GM20000 (cell line): ENCODE results near the gene PLCXD3.

Source experiments
- DNase-seq: peaks from one replicate; pipeline ENCODE4 v3.0.0; 2012; ENCODE audit warnings: low spot score
- TF ChIP-seq, protein P1 (sequence below): IDR thresholded peaks from 2 replicates; pipeline ENCODE4 v1.5.1; 2012; ENCODE audit warnings: mild to moderate bottlenecking, control low read depth; ENCODE audit errors: extremely low read depth, missing control alignments

The PLCXD3 gene

GRCh38 chr5:41270423-41271251 lies 239.8 kb downstream of the PLCXD3 start:
- TF ChIP-seq, protein P1, sequence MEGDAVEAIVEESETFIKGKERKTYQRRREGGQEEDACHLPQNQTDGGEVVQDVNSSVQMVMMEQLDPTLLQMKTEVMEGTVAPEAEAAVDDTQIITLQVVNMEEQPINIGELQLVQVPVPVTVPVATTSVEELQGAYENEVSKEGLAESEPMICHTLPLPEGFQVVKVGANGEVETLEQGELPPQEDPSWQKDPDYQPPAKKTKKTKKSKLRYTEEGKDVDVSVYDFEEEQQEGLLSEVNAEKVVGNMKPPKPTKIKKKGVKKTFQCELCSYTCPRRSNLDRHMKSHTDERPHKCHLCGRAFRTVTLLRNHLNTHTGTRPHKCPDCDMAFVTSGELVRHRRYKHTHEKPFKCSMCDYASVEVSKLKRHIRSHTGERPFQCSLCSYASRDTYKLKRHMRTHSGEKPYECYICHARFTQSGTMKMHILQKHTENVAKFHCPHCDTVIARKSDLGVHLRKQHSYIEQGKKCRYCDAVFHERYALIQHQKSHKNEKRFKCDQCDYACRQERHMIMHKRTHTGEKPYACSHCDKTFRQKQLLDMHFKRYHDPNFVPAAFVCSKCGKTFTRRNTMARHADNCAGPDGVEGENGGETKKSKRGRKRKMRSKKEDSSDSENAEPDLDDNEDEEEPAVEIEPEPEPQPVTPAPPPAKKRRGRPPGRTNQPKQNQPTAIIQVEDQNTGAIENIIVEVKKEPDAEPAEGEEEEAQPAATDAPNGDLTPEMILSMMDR, result peak; percentile 35
- peak; percentile 20 for DNase-seq

DNA sequence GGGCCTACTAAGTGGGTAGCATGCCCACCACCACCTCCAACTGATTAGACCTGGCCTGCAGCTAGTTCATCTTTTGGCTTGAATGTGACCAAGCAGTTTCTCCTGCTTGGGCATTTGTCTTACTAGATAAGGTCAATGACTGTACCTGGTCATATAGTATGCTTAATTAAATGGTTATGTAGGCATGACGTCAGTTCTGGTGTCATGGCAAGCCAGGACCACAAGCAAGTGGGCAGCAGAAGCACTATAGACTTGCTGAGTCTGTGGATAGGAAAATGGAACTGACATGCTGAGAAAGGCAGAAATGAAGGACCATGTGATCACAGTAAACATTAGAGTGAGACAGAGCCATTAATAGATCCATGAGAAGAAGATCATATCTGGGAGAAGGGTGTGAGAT lies 241.5 kb downstream of the PLCXD3 start:
- DNase-seq, result no peak
- TF ChIP-seq, protein P1, result no peak

- TF ChIP-seq, protein P1, result no peak
- no peak for DNase-seq
Measured at GRCh38 chr5:41266377-41266776, 244.0 kb downstream of the PLCXD3 start.

- no peak for DNase-seq
- TF ChIP-seq, protein P1, result no peak
Measured at GRCh38 chr5:41264019-41264418, 246.4 kb downstream of the PLCXD3 start.

- TF ChIP-seq, protein P1, result no peak
- no peak for DNase-seq
Measured at GRCh38 chr5:41263335-41263734, 247.1 kb downstream of the PLCXD3 start.
